ENCODE measurements around the gene OR4D11. TPM values are rescaled to one million over a fixed set of nuclear protein-coding genes. Genes with fewer than 3 reads are reported as not detected.

Gene OR4D11
- total RNA-seq, 1 donor from 2014 or later: not detected

GRCh38 chr11:59548309-59548656 is 44.9 kb downstream of the OR4D11 start:
- no peak for DNase-seq (ENCODE audit: extremely low spot score, unreplicated experiment)
- Mint-ChIP-seq H3K27me3 (peaks cover 10% of the 10 kb centered on the region), H3K27ac (no peak overlapping the region), H3K36me3 (no peaks in the 10 kb centered on the region), H3K9me3 (no peaks in the 10 kb centered on the region), H3K4me3 (peak overlapping the region; percentile 36), H3K4me1 (ENCODE audit: unreplicated experiment) (peaks cover 28% of the 10 kb centered on the region)
- TF ChIP-seq, protein P1, sequence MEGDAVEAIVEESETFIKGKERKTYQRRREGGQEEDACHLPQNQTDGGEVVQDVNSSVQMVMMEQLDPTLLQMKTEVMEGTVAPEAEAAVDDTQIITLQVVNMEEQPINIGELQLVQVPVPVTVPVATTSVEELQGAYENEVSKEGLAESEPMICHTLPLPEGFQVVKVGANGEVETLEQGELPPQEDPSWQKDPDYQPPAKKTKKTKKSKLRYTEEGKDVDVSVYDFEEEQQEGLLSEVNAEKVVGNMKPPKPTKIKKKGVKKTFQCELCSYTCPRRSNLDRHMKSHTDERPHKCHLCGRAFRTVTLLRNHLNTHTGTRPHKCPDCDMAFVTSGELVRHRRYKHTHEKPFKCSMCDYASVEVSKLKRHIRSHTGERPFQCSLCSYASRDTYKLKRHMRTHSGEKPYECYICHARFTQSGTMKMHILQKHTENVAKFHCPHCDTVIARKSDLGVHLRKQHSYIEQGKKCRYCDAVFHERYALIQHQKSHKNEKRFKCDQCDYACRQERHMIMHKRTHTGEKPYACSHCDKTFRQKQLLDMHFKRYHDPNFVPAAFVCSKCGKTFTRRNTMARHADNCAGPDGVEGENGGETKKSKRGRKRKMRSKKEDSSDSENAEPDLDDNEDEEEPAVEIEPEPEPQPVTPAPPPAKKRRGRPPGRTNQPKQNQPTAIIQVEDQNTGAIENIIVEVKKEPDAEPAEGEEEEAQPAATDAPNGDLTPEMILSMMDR (conservative IDR thresholded peaks at IDR 0.05): no peak

GRCh38 chr11:59550368-59550841 is 47.0 kb downstream of the OR4D11 start:
- Mint-ChIP-seq H3K27me3 (peaks cover 10% of the 10 kb centered on the region), H3K9me3 (no peaks in the 10 kb centered on the region), H3K4me3 (peak overlapping the region; percentile 88), H3K27ac (peak overlapping the region; percentile 98), H3K4me1 (ENCODE audit: unreplicated experiment) (peaks cover 28% of the 10 kb centered on the region), H3K36me3 (no peaks in the 10 kb centered on the region)
- peak; percentile 92 for DNase-seq (ENCODE audit: extremely low spot score, unreplicated experiment)
- TF ChIP-seq, protein P1 (conservative IDR thresholded peaks at IDR 0.05): peak; percentile 73

- Mint-ChIP-seq H3K27ac (peak overlapping the region; percentile 98), H3K27me3 (peaks cover 13% of the 10 kb centered on the region), H3K4me3 (peak overlapping the region; percentile 88), H3K36me3 (no peaks in the 10 kb centered on the region), H3K9me3 (no peaks in the 10 kb centered on the region), H3K4me1 (ENCODE audit: unreplicated experiment) (peaks cover 33% of the 10 kb centered on the region)
- TF ChIP-seq, protein P1 (conservative IDR thresholded peaks at IDR 0.05): no peak
- peak; percentile 82 for DNase-seq (ENCODE audit: extremely low spot score, unreplicated experiment)
Observed at GRCh38 chr11:59550842-59551658, 47.7 kb downstream of the OR4D11 start.

- Mint-ChIP-seq H3K4me1 (ENCODE audit: unreplicated experiment) (peaks cover 39% of the 10 kb centered on the region), H3K27me3 (peaks cover 17% of the 10 kb centered on the region), H3K27ac (peak overlapping the region; percentile 98), H3K36me3 (no peaks in the 10 kb centered on the region), H3K4me3 (peak overlapping the region; percentile 88), H3K9me3 (no peaks in the 10 kb centered on the region)
- DNase-seq (ENCODE audit: extremely low spot score, unreplicated experiment): no peak
- TF ChIP-seq, protein P1 (conservative IDR thresholded peaks at IDR 0.05): no peak
Observed at GRCh38 chr11:59551659-59552521, 48.5 kb downstream of the OR4D11 start.

- peaks cover 44% of the 10 kb centered on the region for H3K4me1 Mint-ChIP-seq (ENCODE audit: unreplicated experiment)
- peak overlapping the region; percentile 79 for H3K27ac Mint-ChIP-seq
- peak overlapping the region; percentile 82 for H3K4me3 Mint-ChIP-seq
- H3K36me3 Mint-ChIP-seq: no peaks in the 10 kb centered on the region
- TF ChIP-seq, protein P1 (conservative IDR thresholded peaks at IDR 0.05): no peak
- no peaks in the 10 kb centered on the region for H3K9me3 Mint-ChIP-seq
- peaks cover 19% of the 10 kb centered on the region for H3K27me3 Mint-ChIP-seq
- no peak for DNase-seq (ENCODE audit: extremely low spot score, unreplicated experiment)
Observed at GRCh38 chr11:59552844-59553243, 49.5 kb downstream of the OR4D11 start.

Data from type B pancreatic cell (in vitro differentiated cells).